GM12878 (cell line): ENCODE measurements around the gene OR52D1. TPM values are rescaled to one million over a fixed set of nuclear protein-coding genes. Genes with fewer than 3 reads are reported as not detected.

ENCODE experiments used
- polyA plus RNA-seq, 11 experiments: library from polyadenylated mRNA; depleted of rRNA in 4 of 11; unstranded in 6 of 11; stranded (reverse) in 5 of 11; fragments of >200 nt; fragmentation: Nextera tagmentation in 4 of 11; fragmentation: Illumina TruSeq in 1 of 11; extraction: Ambion mirVana in 4 of 11; extraction: Trizol in 1 of 11; gene quantifications; 1 replicate in 1 of 11; 2 replicates in 10 of 11; pipeline versions ENCODE4 v1.2.1 to v1.2.3, GENCODE V29; 2011 to 2016; ENCODE audit warnings: inconsistent platforms in 2 of 11, missing spikeins in 2 of 11, low read depth in 1 of 11
- total RNA-seq, 4 experiments: library from RNA; depleted of rRNA in 3 of 4; stranded (reverse); fragments of >200 nt in 3 of 4; fragmentation: Illumina TruSeq in 1 of 4; extraction: Trizol in 1 of 4; gene quantifications; 2 replicates each; pipeline versions ENCODE4 v1.2.1 to v1.2.3, GENCODE V29; 2013 to 2021

Gene OR52D1
- total and polyA plus RNA-seq, 10 of the 15 experiments (the other 5 are each of a cell fraction or from before 2014, with no cell fraction given) = not detected

Other genes with a start within 250 kb of the OR52D1 start
Only the 7 nearest of the 20 such genes appear.
- gene OR51Q1, start 66.6 kb upstream of the OR52D1 start, total RNA-seq (2014; rRNA removed) = not detected in 2 replicates
- gene OR51Q1, start 66.6 kb upstream of the OR52D1 start, total RNA-seq (2014; rRNA removed; fragmentation: Illumina TruSeq; extraction: Trizol) = not detected in 2 replicates
- gene OR51Q1, start 66.6 kb upstream of the OR52D1 start, total RNA-seq (2021) = not detected in 2 replicates
- not detected in 2 replicates for gene OR51Q1, start 66.6 kb upstream of the OR52D1 start, polyA plus RNA-seq (2011; rRNA removed)
- not detected in 2 replicates for gene OR51Q1, start 66.6 kb upstream of the OR52D1 start, polyA plus RNA-seq (2014; fragmentation: Illumina TruSeq; extraction: Trizol)
- gene OR51Q1, start 66.6 kb upstream of the OR52D1 start, polyA plus RNA-seq (2014; fragmentation: Nextera tagmentation; extraction: Ambion mirVana) = not detected
- gene OR51Q1, start 66.6 kb upstream of the OR52D1 start, polyA plus RNA-seq (2014; rRNA removed) = not detected in 2 replicates
- gene OR51Q1, start 66.6 kb upstream of the OR52D1 start, polyA plus RNA-seq (2016; fragmentation: Nextera tagmentation; extraction: Ambion mirVana) = not detected
- 0.11 TPM in 1 of 2 replicates, not detected in the other for gene OR51I1, start 47.2 kb upstream of the OR52D1 start, total RNA-seq (2014; rRNA removed)
- gene OR51I1, start 47.2 kb upstream of the OR52D1 start, total RNA-seq (2014; rRNA removed; fragmentation: Illumina TruSeq; extraction: Trizol) = not detected in 2 replicates
- not detected in 2 replicates for gene OR51I1, start 47.2 kb upstream of the OR52D1 start, total RNA-seq (2021)
- gene OR51I1, start 47.2 kb upstream of the OR52D1 start, polyA plus RNA-seq (2011; rRNA removed) = 0.10 and 0.16 TPM in 2 replicates
- not detected in 2 replicates for gene OR51I1, start 47.2 kb upstream of the OR52D1 start, polyA plus RNA-seq (2014; fragmentation: Illumina TruSeq; extraction: Trizol)
- gene OR51I1, start 47.2 kb upstream of the OR52D1 start, polyA plus RNA-seq (2014; fragmentation: Nextera tagmentation; extraction: Ambion mirVana) = not detected
- gene OR51I1, start 47.2 kb upstream of the OR52D1 start, polyA plus RNA-seq (2014; rRNA removed) = not detected in 2 replicates
- gene OR51I1, start 47.2 kb upstream of the OR52D1 start, polyA plus RNA-seq (2016; fragmentation: Nextera tagmentation; extraction: Ambion mirVana) = not detected
- gene OR51I2, start 39.4 kb upstream of the OR52D1 start, total RNA-seq (2014; rRNA removed) = 0.05 TPM in 1 of 2 replicates, not detected in the other
- not detected in 2 replicates for gene OR51I2, start 39.4 kb upstream of the OR52D1 start, total RNA-seq (2014; rRNA removed; fragmentation: Illumina TruSeq; extraction: Trizol)
- gene OR51I2, start 39.4 kb upstream of the OR52D1 start, total RNA-seq (2021) = not detected in 2 replicates
- not detected in 2 replicates for gene OR51I2, start 39.4 kb upstream of the OR52D1 start, polyA plus RNA-seq (2011; rRNA removed)
- gene OR51I2, start 39.4 kb upstream of the OR52D1 start, polyA plus RNA-seq (2014; fragmentation: Illumina TruSeq; extraction: Trizol) = not detected in 2 replicates
- not detected for gene OR51I2, start 39.4 kb upstream of the OR52D1 start, polyA plus RNA-seq (2014; fragmentation: Nextera tagmentation; extraction: Ambion mirVana)
- not detected in 2 replicates for gene OR51I2, start 39.4 kb upstream of the OR52D1 start, polyA plus RNA-seq (2014; rRNA removed)
- not detected for gene OR51I2, start 39.4 kb upstream of the OR52D1 start, polyA plus RNA-seq (2016; fragmentation: Nextera tagmentation; extraction: Ambion mirVana)
- gene UBQLN3, start 21.3 kb downstream of the OR52D1 start, total RNA-seq (2014; rRNA removed) = not detected in 2 replicates
- gene UBQLN3, start 21.3 kb downstream of the OR52D1 start, total RNA-seq (2014; rRNA removed; fragmentation: Illumina TruSeq; extraction: Trizol) = not detected in 2 replicates
- not detected in 2 replicates for gene UBQLN3, start 21.3 kb downstream of the OR52D1 start, total RNA-seq (2021)
- gene UBQLN3, start 21.3 kb downstream of the OR52D1 start, polyA plus RNA-seq (2011; rRNA removed) = 0.06 TPM in 1 of 2 replicates, not detected in the other
- gene UBQLN3, start 21.3 kb downstream of the OR52D1 start, polyA plus RNA-seq (2014; fragmentation: Illumina TruSeq; extraction: Trizol) = not detected in 2 replicates
- not detected for gene UBQLN3, start 21.3 kb downstream of the OR52D1 start, polyA plus RNA-seq (2014; fragmentation: Nextera tagmentation; extraction: Ambion mirVana)
- not detected in 2 replicates for gene UBQLN3, start 21.3 kb downstream of the OR52D1 start, polyA plus RNA-seq (2014; rRNA removed)
- not detected for gene UBQLN3, start 21.3 kb downstream of the OR52D1 start, polyA plus RNA-seq (2016; fragmentation: Nextera tagmentation; extraction: Ambion mirVana)
- gene UBQLNL, start 28.0 kb downstream of the OR52D1 start, total RNA-seq (2014; rRNA removed) = 0.45 and 0.54 TPM in 2 replicates
- 0.40 and 0.46 TPM in 2 replicates for gene UBQLNL, start 28.0 kb downstream of the OR52D1 start, total RNA-seq (2014; rRNA removed; fragmentation: Illumina TruSeq; extraction: Trizol)
- gene UBQLNL, start 28.0 kb downstream of the OR52D1 start, total RNA-seq (2021) = 0.33 and 0.51 TPM in 2 replicates
- 1.2 and 1.6 TPM in 2 replicates for gene UBQLNL, start 28.0 kb downstream of the OR52D1 start, polyA plus RNA-seq (2011; rRNA removed)
- 0.60 and 1.4 TPM in 2 replicates for gene UBQLNL, start 28.0 kb downstream of the OR52D1 start, polyA plus RNA-seq (2014; fragmentation: Illumina TruSeq; extraction: Trizol)
- under 1 TPM; 0.24 to 0.26 TPM for gene UBQLNL, start 28.0 kb downstream of the OR52D1 start, polyA plus RNA-seq (2014; fragmentation: Nextera tagmentation; extraction: Ambion mirVana)
- gene UBQLNL, start 28.0 kb downstream of the OR52D1 start, polyA plus RNA-seq (2014; rRNA removed) = 0.74 and 0.88 TPM in 2 replicates
- gene UBQLNL, start 28.0 kb downstream of the OR52D1 start, polyA plus RNA-seq (2016; fragmentation: Nextera tagmentation; extraction: Ambion mirVana) = under 1 TPM; 0.13 to 0.20 TPM
- 0.17 and 0.44 TPM in 2 replicates for gene OR52H1, start 59.9 kb downstream of the OR52D1 start, total RNA-seq (2014; rRNA removed)
- gene OR52H1, start 59.9 kb downstream of the OR52D1 start, total RNA-seq (2014; rRNA removed; fragmentation: Illumina TruSeq; extraction: Trizol) = 0.40 and 0.46 TPM in 2 replicates
- gene OR52H1, start 59.9 kb downstream of the OR52D1 start, total RNA-seq (2021) = 0.19 and 0.28 TPM in 2 replicates
- 0.13 and 0.29 TPM in 2 replicates for gene OR52H1, start 59.9 kb downstream of the OR52D1 start, polyA plus RNA-seq (2011; rRNA removed)
- gene OR52H1, start 59.9 kb downstream of the OR52D1 start, polyA plus RNA-seq (2014; fragmentation: Illumina TruSeq; extraction: Trizol) = 0.06 and 0.19 TPM in 2 replicates
- gene OR52H1, start 59.9 kb downstream of the OR52D1 start, polyA plus RNA-seq (2014; fragmentation: Nextera tagmentation; extraction: Ambion mirVana) = not detected
- 0.10 and 0.15 TPM in 2 replicates for gene OR52H1, start 59.9 kb downstream of the OR52D1 start, polyA plus RNA-seq (2014; rRNA removed)
- gene OR52H1, start 59.9 kb downstream of the OR52D1 start, polyA plus RNA-seq (2016; fragmentation: Nextera tagmentation; extraction: Ambion mirVana) = not detected
- not detected in 2 replicates for gene OR52B6, start 92.2 kb downstream of the OR52D1 start, total RNA-seq (2014; rRNA removed)
- gene OR52B6, start 92.2 kb downstream of the OR52D1 start, total RNA-seq (2014; rRNA removed; fragmentation: Illumina TruSeq; extraction: Trizol) = not detected in 2 replicates
- not detected in 2 replicates for gene OR52B6, start 92.2 kb downstream of the OR52D1 start, total RNA-seq (2021)
- not detected in 2 replicates for gene OR52B6, start 92.2 kb downstream of the OR52D1 start, polyA plus RNA-seq (2011; rRNA removed)
- not detected in 2 replicates for gene OR52B6, start 92.2 kb downstream of the OR52D1 start, polyA plus RNA-seq (2014; fragmentation: Illumina TruSeq; extraction: Trizol)
- under 1 TPM in 1 of 2 experiments, not detected in 1; 0.07 TPM for gene OR52B6, start 92.2 kb downstream of the OR52D1 start, polyA plus RNA-seq (2014; fragmentation: Nextera tagmentation; extraction: Ambion mirVana)
- gene OR52B6, start 92.2 kb downstream of the OR52D1 start, polyA plus RNA-seq (2014; rRNA removed) = not detected in 2 replicates
- gene OR52B6, start 92.2 kb downstream of the OR52D1 start, polyA plus RNA-seq (2016; fragmentation: Nextera tagmentation; extraction: Ambion mirVana) = not detected